Activated B cell treated with CpG ODN at 0.5 μM for 24 hours (primary cell): ENCODE data around the gene HPSE. TPM values are rescaled to one million over a fixed set of nuclear protein-coding genes. Genes with fewer than 3 reads are reported as not detected.

ENCODE experiments used
- ATAC-seq: fragments of 200-7000 bp; cut with Tn5 transposase; one replicate; pipeline ENCODE4 v1.10.0; 2021; ENCODE audit warnings: low read depth, mild to moderate bottlenecking, moderate library complexity
- CTCF ChIA-PET: fragments of 350-600 bp; sonication (Branson Sonifier 250); formaldehyde crosslinking; loops from one replicate; lab custom pipeline; 2021; ENCODE audit warnings: antibody characterized with exemption; lab: Charles Lee
- POLR2A ChIA-PET: fragments of 350-600 bp; sonication (Branson Sonifier 250); formaldehyde crosslinking; loops from one replicate; lab custom pipeline; 2021; ENCODE audit warnings: antibody characterized with exemption; lab: Charles Lee
- DNase-seq: peaks from one replicate; pipeline ENCODE4 v3.0.0; 2022
- H3K27ac Mint-ChIP-seq: one replicate; pipeline ENCODE4 v1.8.0; 2020; ENCODE audit warnings: mixed read lengths
- H3K27me3 Mint-ChIP-seq: one replicate; pipeline ENCODE4 v1.8.0; 2021; ENCODE audit warnings: mixed read lengths
- H3K36me3 Mint-ChIP-seq: one replicate; pipeline ENCODE4 v1.8.0; 2021; ENCODE audit warnings: low read depth, mixed read lengths
- H3K4me1 Mint-ChIP-seq: one replicate; pipeline ENCODE4 v1.8.0; 2021; ENCODE audit warnings: mixed read lengths
- H3K4me3 Mint-ChIP-seq: one replicate; pipeline ENCODE4 v1.8.0; 2020; ENCODE audit warnings: mild to moderate bottlenecking, mixed read lengths
- H3K9me3 Mint-ChIP-seq: one replicate; pipeline ENCODE4 v1.8.0; 2020; ENCODE audit warnings: mixed read lengths
- intact Hi-C: fragments of 100-400 bp; cut with micrococcal nuclease; formaldehyde crosslinking; loops from one replicate; pipeline ENCODE4 v1.15.1; 2024
- total RNA-seq: library from RNA; stranded (reverse); gene quantifications from 2 replicates; pipeline ENCODE4 v1.2.3, GENCODE V29; 2022
- TF ChIP-seq, protein P1 (sequence below): fragments of 200-600 bp; IDR thresholded peaks from one replicate; pipeline ENCODE4 v1.8.0; 2022; ENCODE audit warnings: antibody characterized with exemption, mild to moderate bottlenecking

Gene HPSE
- total RNA-seq, 1 donor from 2014 or later, result 1.5 TPM

DNA sequence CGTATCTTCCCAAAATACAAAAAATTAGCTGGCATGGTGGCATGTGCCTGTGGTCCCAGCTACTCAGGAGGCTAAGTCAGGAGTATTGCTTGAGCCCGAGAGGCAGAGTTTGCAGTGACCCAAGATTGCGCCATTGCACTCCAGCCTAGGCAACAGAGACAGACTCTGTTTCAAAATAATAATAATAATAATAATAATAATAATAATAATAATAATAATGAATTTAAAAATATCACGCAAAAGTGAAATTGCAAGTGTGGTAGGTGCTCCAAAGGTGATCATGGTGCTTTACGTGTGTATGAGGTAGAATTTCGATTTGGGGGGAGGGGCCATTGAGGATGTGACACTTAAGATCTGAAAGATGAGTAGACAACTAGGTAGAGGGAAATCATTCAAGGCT, 4.9 kb upstream of the HPSE start:
- peaks cover 3% of the 10 kb centered on the region for H3K4me1 Mint-ChIP-seq
- DNase-seq (no peak), ATAC-seq (no peak)
- ChIA-PET CTCF (no interaction called here), POLR2A (no interaction called here)
- no peaks in the 10 kb centered on the region for H3K36me3 Mint-ChIP-seq
- peaks cover 3% of the 10 kb centered on the region for H3K27me3 Mint-ChIP-seq
- H3K4me3 Mint-ChIP-seq, result no peak overlapping the region
- H3K27ac Mint-ChIP-seq, result no peak overlapping the region
- TF ChIP-seq, protein P1, sequence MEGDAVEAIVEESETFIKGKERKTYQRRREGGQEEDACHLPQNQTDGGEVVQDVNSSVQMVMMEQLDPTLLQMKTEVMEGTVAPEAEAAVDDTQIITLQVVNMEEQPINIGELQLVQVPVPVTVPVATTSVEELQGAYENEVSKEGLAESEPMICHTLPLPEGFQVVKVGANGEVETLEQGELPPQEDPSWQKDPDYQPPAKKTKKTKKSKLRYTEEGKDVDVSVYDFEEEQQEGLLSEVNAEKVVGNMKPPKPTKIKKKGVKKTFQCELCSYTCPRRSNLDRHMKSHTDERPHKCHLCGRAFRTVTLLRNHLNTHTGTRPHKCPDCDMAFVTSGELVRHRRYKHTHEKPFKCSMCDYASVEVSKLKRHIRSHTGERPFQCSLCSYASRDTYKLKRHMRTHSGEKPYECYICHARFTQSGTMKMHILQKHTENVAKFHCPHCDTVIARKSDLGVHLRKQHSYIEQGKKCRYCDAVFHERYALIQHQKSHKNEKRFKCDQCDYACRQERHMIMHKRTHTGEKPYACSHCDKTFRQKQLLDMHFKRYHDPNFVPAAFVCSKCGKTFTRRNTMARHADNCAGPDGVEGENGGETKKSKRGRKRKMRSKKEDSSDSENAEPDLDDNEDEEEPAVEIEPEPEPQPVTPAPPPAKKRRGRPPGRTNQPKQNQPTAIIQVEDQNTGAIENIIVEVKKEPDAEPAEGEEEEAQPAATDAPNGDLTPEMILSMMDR, result no peak
- peaks cover 4% of the 10 kb centered on the region for H3K9me3 Mint-ChIP-seq
- intact Hi-C loops, result no loop called here

DNA sequence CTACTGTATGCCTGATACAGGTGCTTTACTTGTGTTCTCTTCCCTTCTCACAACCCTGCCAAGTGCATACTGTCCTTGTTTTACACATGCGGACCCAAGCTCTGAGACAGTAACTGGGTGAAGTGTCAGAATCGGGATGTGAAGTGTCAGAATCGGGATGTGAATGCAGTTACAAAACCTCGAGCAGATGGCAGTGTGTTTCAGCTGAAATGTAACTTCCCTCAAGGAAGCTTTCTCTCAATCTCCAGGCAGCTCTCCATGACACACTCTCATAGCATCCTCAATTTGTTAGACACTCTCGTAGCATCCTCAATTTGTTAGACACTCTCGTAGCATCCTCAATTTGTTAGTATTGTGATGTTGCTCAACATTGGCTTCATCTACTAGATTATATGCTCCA, 1.1 kb upstream of the HPSE start:
- peaks cover 4% of the 10 kb centered on the region for H3K9me3 Mint-ChIP-seq
- H3K27me3 Mint-ChIP-seq, result peaks cover 3% of the 10 kb centered on the region
- ChIA-PET CTCF (no interaction called here), POLR2A (interaction anchor here (0.6 to 0.7 kb wide), 2 partner anchors 962 to 980 kb away, joined by 3 to 4 read pairs; partner anchors contain the start of gene HNRNPD)
- H3K4me1 Mint-ChIP-seq, result peaks cover 8% of the 10 kb centered on the region
- peak overlapping the region; percentile 83 for H3K4me3 Mint-ChIP-seq
- ATAC-seq (no peak), DNase-seq (no peak)
- no peak overlapping the region for H3K27ac Mint-ChIP-seq
- intact Hi-C loops, result loop anchor here (2.0 kb wide), 1 partner anchor 51 kb away; the partner anchor contains the start of gene COQ2
- no peaks in the 10 kb centered on the region for H3K36me3 Mint-ChIP-seq
- TF ChIP-seq, protein P1, result no peak

DNA sequence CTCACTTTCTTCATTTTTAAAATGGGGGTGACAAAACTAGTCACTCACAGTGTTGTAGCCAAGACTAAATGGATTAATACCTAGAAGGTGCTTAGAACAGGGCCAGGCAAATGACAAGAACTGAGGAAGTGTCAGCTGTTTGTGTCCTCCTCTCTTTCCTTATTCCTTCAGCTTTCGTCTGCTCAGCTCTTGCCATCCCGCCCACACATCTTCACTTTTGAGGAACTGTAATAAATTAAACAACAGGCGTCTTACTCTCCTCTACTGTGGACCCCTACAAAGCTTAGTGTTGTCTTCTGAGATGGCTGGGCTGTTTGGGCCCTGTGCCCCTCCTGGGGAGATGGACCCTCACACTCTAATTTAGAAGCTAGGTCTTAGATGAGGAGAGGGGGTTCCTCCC, 2.7 kb downstream of the HPSE start:
- ChIA-PET CTCF (no interaction called here), POLR2A (no interaction called here)
- no peak overlapping the region for H3K4me3 Mint-ChIP-seq
- DNase-seq (no peak), ATAC-seq (no peak)
- TF ChIP-seq, protein P1, result no peak
- H3K27ac Mint-ChIP-seq, result no peak overlapping the region
- no peaks in the 10 kb centered on the region for H3K36me3 Mint-ChIP-seq
- H3K9me3 Mint-ChIP-seq, result no peaks in the 10 kb centered on the region
- H3K27me3 Mint-ChIP-seq, result no peaks in the 10 kb centered on the region
- H3K4me1 Mint-ChIP-seq, result peaks cover 8% of the 10 kb centered on the region
- intact Hi-C loops, result no loop called here

DNA sequence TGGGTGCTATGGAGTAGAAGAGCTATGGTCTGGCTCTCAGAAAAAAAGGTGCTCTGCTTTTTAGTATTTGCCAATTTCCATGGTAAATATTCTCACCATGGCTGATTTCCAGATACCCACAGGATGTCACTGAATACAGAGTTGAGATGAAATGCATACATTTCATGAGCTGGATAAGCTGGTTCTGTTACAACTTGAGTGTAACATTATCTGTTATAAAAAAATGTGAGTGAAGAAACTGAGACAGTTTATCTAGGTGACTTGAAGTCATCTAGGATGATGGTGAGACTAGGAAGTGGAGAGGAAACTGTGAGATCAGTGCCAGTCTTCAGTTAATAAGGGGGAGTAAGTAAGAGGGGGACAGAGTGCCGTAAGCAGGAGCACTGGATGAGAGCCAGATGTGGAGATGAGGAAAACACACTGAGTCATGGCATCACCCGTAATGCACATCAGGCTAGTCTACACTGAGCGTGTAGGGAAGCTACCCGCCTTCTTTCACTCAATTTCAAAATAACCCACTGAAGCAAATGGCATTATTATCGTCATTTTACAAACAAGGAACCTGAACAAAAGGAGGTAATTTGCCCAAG, 5.0 kb downstream of the HPSE start:
- intact Hi-C loops, result no loop called here
- ChIA-PET POLR2A (no interaction called here), CTCF (no interaction called here)
- Mint-ChIP-seq H3K36me3 (no peaks in the 10 kb centered on the region), H3K27me3 (no peaks in the 10 kb centered on the region), H3K4me3 (no peak overlapping the region), H3K4me1 (peaks cover 4% of the 10 kb centered on the region), H3K9me3 (no peaks in the 10 kb centered on the region), H3K27ac (no peak overlapping the region)
- no peak for ATAC-seq
- TF ChIP-seq, protein P1, result no peak
- DNase-seq, result no peak

DNA sequence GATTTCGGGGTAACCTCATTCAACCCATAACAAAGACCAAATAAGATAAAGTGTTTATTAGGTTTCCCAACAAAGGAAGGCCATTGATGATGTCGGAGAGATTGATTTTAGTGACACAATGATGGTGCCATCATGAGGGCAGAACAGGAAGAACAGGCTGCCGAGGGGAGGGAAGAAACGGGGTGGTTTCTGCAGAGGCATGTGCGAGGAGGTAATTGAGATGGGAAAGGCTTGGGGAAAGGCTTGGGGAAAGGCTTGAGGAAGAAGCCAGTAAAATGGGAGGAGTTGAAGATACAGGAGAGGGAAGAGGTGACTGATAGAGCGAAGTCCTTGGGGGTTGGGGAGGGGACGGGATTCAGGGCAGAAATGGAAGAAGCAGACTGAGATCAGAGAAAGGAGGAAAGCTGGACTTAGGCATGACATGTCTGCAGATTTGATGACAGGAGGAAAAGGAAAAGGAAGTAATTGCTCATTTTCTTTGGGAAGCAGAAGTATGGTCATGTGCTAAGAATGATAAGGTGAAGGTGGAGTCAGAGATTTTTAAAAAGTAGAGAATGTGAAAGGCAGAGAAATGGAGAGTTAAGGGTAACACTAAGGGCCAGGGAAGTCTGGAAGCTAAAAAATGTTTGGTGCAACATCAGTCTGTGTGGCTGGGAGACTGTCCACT, 6.0 kb downstream of the HPSE start:
- intact Hi-C loops, result no loop called here
- Mint-ChIP-seq H3K36me3 (no peaks in the 10 kb centered on the region), H3K4me3 (no peak overlapping the region), H3K27me3 (no peaks in the 10 kb centered on the region), H3K9me3 (no peaks in the 10 kb centered on the region), H3K4me1 (no peaks in the 10 kb centered on the region), H3K27ac (no peak overlapping the region)
- ChIA-PET POLR2A (no interaction called here), CTCF (no interaction called here)
- ATAC-seq (no peak), DNase-seq (no peak)
- TF ChIP-seq, protein P1, result no peak
